ENCODE results near the gene SLC25A43. TPM values are rescaled to one million over a fixed set of nuclear protein-coding genes. Genes with fewer than 3 reads are reported as not detected.

SLC25A43 gene
- total RNA-seq, 1 experiment from 2014 or later: 4.5 TPM

- Mint-ChIP-seq H3K27me3 (ENCODE audit: low read depth) (no peaks in the 10 kb centered on the region), H3K36me3 (no peaks in the 10 kb centered on the region), H3K9me3 (peaks cover 5% of the 10 kb centered on the region; the same call in 1 of the 2 replicates), H3K4me3 (no peak overlapping the region), H3K27ac (no peak overlapping the region), H3K4me1 (peaks cover 5% of the 10 kb centered on the region; the same call in 1 of the 2 replicates)
- DNase-seq (ENCODE audit: low spot score) (no peak), ATAC-seq (no peak)
- ChIA-PET CTCF (no interaction called here), POLR2A (interaction anchor here (1.6 kb wide), 1 partner anchor 13 kb away, joined by 4 read pairs; the partner anchor contains the start of gene SLC25A5)
- no peak for TF ChIP-seq TEAD1 (CRISPR knock-in tag; IDR thresholded peaks at IDR 0.05)
- TF ChIP-seq, protein P1, sequence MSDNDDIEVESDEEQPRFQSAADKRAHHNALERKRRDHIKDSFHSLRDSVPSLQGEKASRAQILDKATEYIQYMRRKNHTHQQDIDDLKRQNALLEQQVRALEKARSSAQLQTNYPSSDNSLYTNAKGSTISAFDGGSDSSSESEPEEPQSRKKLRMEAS (CRISPR knock-in tag; IDR thresholded peaks at IDR 0.05): no peak
- no peak for TF ChIP-seq ZNF281 (CRISPR knock-in tag; IDR thresholded peaks at IDR 0.05)
- no peak for TF ChIP-seq OVOL2 (CRISPR knock-in tag; IDR thresholded peaks at IDR 0.05; ENCODE audit: borderline replicate concordance)
- TF ChIP-seq ZBTB21 (CRISPR knock-in tag; IDR thresholded peaks at IDR 0.05; ENCODE audit: borderline replicate concordance): no peak
- TF ChIP-seq RORB (CRISPR knock-in tag; IDR thresholded peaks at IDR 0.05): no peak
- no peak for TF ChIP-seq FOXP1 (CRISPR knock-in tag; IDR thresholded peaks at IDR 0.05; ENCODE audit: borderline replicate concordance)
- TF ChIP-seq ZNF396 (CRISPR knock-in tag; IDR thresholded peaks at IDR 0.05; ENCODE audit: borderline replicate concordance): no peak
- no peak for TF ChIP-seq CREM (CRISPR knock-in tag; IDR thresholded peaks at IDR 0.05)
- no peak for TF ChIP-seq ATF1 (CRISPR knock-in tag; IDR thresholded peaks at IDR 0.05)
- TF ChIP-seq NR3C1 (CRISPR knock-in tag; conservative IDR thresholded peaks at IDR 0.05; ENCODE audit: low read depth): no peak
- no peak for TF ChIP-seq GABPB1 (CRISPR knock-in tag; IDR thresholded peaks at IDR 0.05)
Observed at GRCh38 chrX:119455264-119455663, 56.1 kb downstream of the SLC25A43 start.

- Mint-ChIP-seq H3K27ac (no peak overlapping the region), H3K9me3 (peaks cover 5% of the 10 kb centered on the region; the same call in 1 of the 2 replicates), H3K4me1 (peaks cover 5% of the 10 kb centered on the region; the same call in 1 of the 2 replicates), H3K4me3 (no peak overlapping the region), H3K36me3 (no peaks in the 10 kb centered on the region), H3K27me3 (ENCODE audit: low read depth) (no peaks in the 10 kb centered on the region)
- ChIA-PET POLR2A (no interaction called here), CTCF (no interaction called here)
- ATAC-seq: no peak
- no peak for DNase-seq (ENCODE audit: low spot score)
- TF ChIP-seq, protein P1 (CRISPR knock-in tag; IDR thresholded peaks at IDR 0.05): no peak
- TF ChIP-seq TCF7 (CRISPR knock-in tag; IDR thresholded peaks at IDR 0.05; ENCODE audit: low read depth): no peak
- TF ChIP-seq, protein P2, sequence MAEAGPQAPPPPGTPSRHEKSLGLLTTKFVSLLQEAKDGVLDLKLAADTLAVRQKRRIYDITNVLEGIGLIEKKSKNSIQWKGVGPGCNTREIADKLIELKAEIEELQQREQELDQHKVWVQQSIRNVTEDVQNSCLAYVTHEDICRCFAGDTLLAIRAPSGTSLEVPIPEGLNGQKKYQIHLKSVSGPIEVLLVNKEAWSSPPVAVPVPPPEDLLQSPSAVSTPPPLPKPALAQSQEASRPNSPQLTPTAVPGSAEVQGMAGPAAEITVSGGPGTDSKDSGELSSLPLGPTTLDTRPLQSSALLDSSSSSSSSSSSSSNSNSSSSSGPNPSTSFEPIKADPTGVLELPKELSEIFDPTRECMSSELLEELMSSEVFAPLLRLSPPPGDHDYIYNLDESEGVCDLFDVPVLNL (CRISPR knock-in tag; IDR thresholded peaks at IDR 0.05; ENCODE audit: borderline replicate concordance, low read depth): no peak
- no peak for TF ChIP-seq HMGA2 (CRISPR knock-in tag; IDR thresholded peaks at IDR 0.05)
- TF ChIP-seq NR2C2 (CRISPR knock-in tag; IDR thresholded peaks at IDR 0.05): no peak
- TF ChIP-seq ZNF232 (CRISPR knock-in tag; IDR thresholded peaks at IDR 0.05): no peak
- TF ChIP-seq, protein P3, sequence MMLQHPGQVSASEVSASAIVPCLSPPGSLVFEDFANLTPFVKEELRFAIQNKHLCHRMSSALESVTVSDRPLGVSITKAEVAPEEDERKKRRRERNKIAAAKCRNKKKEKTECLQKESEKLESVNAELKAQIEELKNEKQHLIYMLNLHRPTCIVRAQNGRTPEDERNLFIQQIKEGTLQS (CRISPR knock-in tag; conservative IDR thresholded peaks at IDR 0.05): no peak
- TF ChIP-seq SP1 (CRISPR knock-in tag; conservative IDR thresholded peaks at IDR 0.05): no peak
- TF ChIP-seq, protein P4, sequence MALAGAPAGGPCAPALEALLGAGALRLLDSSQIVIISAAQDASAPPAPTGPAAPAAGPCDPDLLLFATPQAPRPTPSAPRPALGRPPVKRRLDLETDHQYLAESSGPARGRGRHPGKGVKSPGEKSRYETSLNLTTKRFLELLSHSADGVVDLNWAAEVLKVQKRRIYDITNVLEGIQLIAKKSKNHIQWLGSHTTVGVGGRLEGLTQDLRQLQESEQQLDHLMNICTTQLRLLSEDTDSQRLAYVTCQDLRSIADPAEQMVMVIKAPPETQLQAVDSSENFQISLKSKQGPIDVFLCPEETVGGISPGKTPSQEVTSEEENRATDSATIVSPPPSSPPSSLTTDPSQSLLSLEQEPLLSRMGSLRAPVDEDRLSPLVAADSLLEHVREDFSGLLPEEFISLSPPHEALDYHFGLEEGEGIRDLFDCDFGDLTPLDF (CRISPR knock-in tag; IDR thresholded peaks at IDR 0.05): no peak
Observed at GRCh38 chrX:119459181-119459580, 60.0 kb downstream of the SLC25A43 start.

All from WTC11 (cell line).